Measurements from ENCODE around the gene SEMA5A.
A peak's percentile ranks its signal among the peaks of the same experiment; 100 is the strongest.

The SEMA5A gene

GRCh38 chr5:9452181-9452580, 93.7 kb downstream of the SEMA5A start:
- Histone ChIP-seq H2BK120ac (ENCODE audit: low read depth, low read length) (no peak overlapping the region), H4K8ac (ENCODE audit: low read depth, low read length) (no peak overlapping the region), H3K23ac (ENCODE audit: low read length) (no peak overlapping the region), H3K4me3 (ENCODE audit: low read length) (no peak overlapping the region), H2BK5ac (ENCODE audit: low read length) (no peak overlapping the region), H3K18ac (ENCODE audit: low read length) (no peak overlapping the region), H4K5ac (ENCODE audit: low read length) (no peak overlapping the region), H3K9ac (ENCODE audit: low read length) (no peak overlapping the region), H3K4me1 (ENCODE audit: control insufficient read depth, low read depth, low read length) (peaks cover 18% of the 10 kb centered on the region), H2BK15ac (replicated peaks; ENCODE audit: low read depth) (no peak overlapping the region), H3K79me2 (ENCODE audit: control insufficient read depth, insufficient read depth, low read length) (peaks cover 2% of the 10 kb centered on the region), H3K36me3 (ENCODE audit: control insufficient read depth, insufficient read depth, low read length) (no peaks in the 10 kb centered on the region), H3K56ac (ENCODE audit: low read length) (no peak overlapping the region), H3K4me2 (ENCODE audit: low read length) (no peak overlapping the region), H3K27ac (ENCODE audit: low read depth, low read length) (no peak overlapping the region), H3K27me3 (ENCODE audit: insufficient read depth, low read length, poor library complexity) (no peaks in the 10 kb centered on the region), H2AK5ac (ENCODE audit: low read length) (no peak overlapping the region), H3K79me1 (ENCODE audit: low read length) (peaks cover 15% of the 10 kb centered on the region), H3K4ac (ENCODE audit: low read depth, low read length) (no peak overlapping the region)
- DNase-seq, result peak; percentile 80
- no CpG with 5 or more reads among the region's 2 CpGs for WGBS (ENCODE audit: extremely low coverage, insufficient coverage, low lambda C conversion rate)

- H2AK5ac ChIP-seq (ENCODE audit: low read length), result no peak overlapping the region
- no peak overlapping the region for H3K23ac ChIP-seq (ENCODE audit: low read length)
- peaks cover 15% of the 10 kb centered on the region for H3K79me1 ChIP-seq (ENCODE audit: low read length)
- H3K9ac ChIP-seq (ENCODE audit: low read length), result no peak overlapping the region
- H3K27me3 ChIP-seq (ENCODE audit: insufficient read depth, low read length, poor library complexity), result no peaks in the 10 kb centered on the region
- no peak for DNase-seq
- peaks cover 12% of the 10 kb centered on the region for H3K4me1 ChIP-seq (ENCODE audit: control insufficient read depth, low read depth, low read length)
- H3K36me3 ChIP-seq (ENCODE audit: control insufficient read depth, insufficient read depth, low read length), result no peaks in the 10 kb centered on the region
- no peak overlapping the region for H3K4ac ChIP-seq (ENCODE audit: low read depth, low read length)
- no peak overlapping the region for H3K18ac ChIP-seq (ENCODE audit: low read length)
- no peak overlapping the region for H2BK15ac ChIP-seq (replicated peaks; ENCODE audit: low read depth)
- no peak overlapping the region for H3K27ac ChIP-seq (ENCODE audit: low read depth, low read length)
- no peak overlapping the region for H4K5ac ChIP-seq (ENCODE audit: low read length)
- H3K56ac ChIP-seq (ENCODE audit: low read length), result no peak overlapping the region
- H3K79me2 ChIP-seq (ENCODE audit: control insufficient read depth, insufficient read depth, low read length), result peaks cover 2% of the 10 kb centered on the region
- no peak overlapping the region for H2BK120ac ChIP-seq (ENCODE audit: low read depth, low read length)
- H3K4me2 ChIP-seq (ENCODE audit: low read length), result no peak overlapping the region
- no peak overlapping the region for H2BK5ac ChIP-seq (ENCODE audit: low read length)
- H3K4me3 ChIP-seq (ENCODE audit: low read length), result no peak overlapping the region
- no peak overlapping the region for H4K8ac ChIP-seq (ENCODE audit: low read depth, low read length)
- no CpG with 5 or more reads among the region's 4 CpGs for WGBS (ENCODE audit: extremely low coverage, insufficient coverage, low lambda C conversion rate)
These were observed 94.8 kb downstream of the SEMA5A start for GRCh38 chr5:9451037-9451436.

- WGBS (ENCODE audit: extremely low coverage, insufficient coverage, low lambda C conversion rate), result no CpG with 5 or more reads among the region's 2 CpGs
- no peak for DNase-seq
These were observed 98.2 kb downstream of the SEMA5A start for GRCh38 chr5:9447691-9448090.

GRCh38 chr5:9445826-9446388, 100.0 kb downstream of the SEMA5A start:
- no peak overlapping the region for H2AK5ac ChIP-seq (ENCODE audit: low read length)
- no peak for DNase-seq
- no peak overlapping the region for H2BK120ac ChIP-seq (ENCODE audit: low read depth, low read length)
- no peak overlapping the region for H3K23ac ChIP-seq (ENCODE audit: low read length)
- H3K9ac ChIP-seq (ENCODE audit: low read length), result no peak overlapping the region
- H2BK15ac ChIP-seq (replicated peaks; ENCODE audit: low read depth), result no peak overlapping the region
- no peak overlapping the region for H4K5ac ChIP-seq (ENCODE audit: low read length)
- H3K4me3 ChIP-seq (ENCODE audit: low read length), result no peak overlapping the region
- H3K18ac ChIP-seq (ENCODE audit: low read length), result no peak overlapping the region
- no peaks in the 10 kb centered on the region for H3K4me1 ChIP-seq (ENCODE audit: control insufficient read depth, low read depth, low read length)
- H3K79me1 ChIP-seq (ENCODE audit: low read length), result peaks cover 9% of the 10 kb centered on the region
- H4K8ac ChIP-seq (ENCODE audit: low read depth, low read length), result no peak overlapping the region
- no CpG with 5 or more reads among the region's 2 CpGs for WGBS (ENCODE audit: extremely low coverage, insufficient coverage, low lambda C conversion rate)
- no peaks in the 10 kb centered on the region for H3K27me3 ChIP-seq (ENCODE audit: insufficient read depth, low read length, poor library complexity)
- H3K79me2 ChIP-seq (ENCODE audit: control insufficient read depth, insufficient read depth, low read length), result no peaks in the 10 kb centered on the region
- peaks cover 2% of the 10 kb centered on the region for H3K36me3 ChIP-seq (ENCODE audit: control insufficient read depth, insufficient read depth, low read length)
- H2BK5ac ChIP-seq (ENCODE audit: low read length), result no peak overlapping the region
- H3K4me2 ChIP-seq (ENCODE audit: low read length), result no peak overlapping the region
- H3K4ac ChIP-seq (ENCODE audit: low read depth, low read length), result no peak overlapping the region
- no peak overlapping the region for H3K27ac ChIP-seq (ENCODE audit: low read depth, low read length)
- H3K56ac ChIP-seq (ENCODE audit: low read length), result no peak overlapping the region

More at GRCh38 chr5:9447691-9448090, 98.2 kb downstream of the SEMA5A start:
- H3K27ac ChIP-seq (ENCODE audit: low read depth, low read length), result no peak overlapping the region
- H4K8ac ChIP-seq (ENCODE audit: low read depth, low read length), result no peak overlapping the region
- no peak overlapping the region for H2BK15ac ChIP-seq (replicated peaks; ENCODE audit: low read depth)
- peaks cover 5% of the 10 kb centered on the region for H3K4me1 ChIP-seq (ENCODE audit: control insufficient read depth, low read depth, low read length)
- no peak overlapping the region for H3K56ac ChIP-seq (ENCODE audit: low read length)
- no peak overlapping the region for H2BK5ac ChIP-seq (ENCODE audit: low read length)
- H3K23ac ChIP-seq (ENCODE audit: low read length), result no peak overlapping the region
- no peak overlapping the region for H4K5ac ChIP-seq (ENCODE audit: low read length)
- H3K36me3 ChIP-seq (ENCODE audit: control insufficient read depth, insufficient read depth, low read length), result peaks cover 2% of the 10 kb centered on the region
- no peak overlapping the region for H2AK5ac ChIP-seq (ENCODE audit: low read length)
- H3K79me1 ChIP-seq (ENCODE audit: low read length), result peaks cover 17% of the 10 kb centered on the region
- H3K18ac ChIP-seq (ENCODE audit: low read length), result no peak overlapping the region
- no peak overlapping the region for H3K9ac ChIP-seq (ENCODE audit: low read length)
- H3K4ac ChIP-seq (ENCODE audit: low read depth, low read length), result no peak overlapping the region
- H3K4me2 ChIP-seq (ENCODE audit: low read length), result no peak overlapping the region
- no peaks in the 10 kb centered on the region for H3K27me3 ChIP-seq (ENCODE audit: insufficient read depth, low read length, poor library complexity)
- H3K79me2 ChIP-seq (ENCODE audit: control insufficient read depth, insufficient read depth, low read length), result peaks cover 2% of the 10 kb centered on the region
- H2BK120ac ChIP-seq (ENCODE audit: low read depth, low read length), result no peak overlapping the region
- H3K4me3 ChIP-seq (ENCODE audit: low read length), result no peak overlapping the region

- Histone ChIP-seq H3K79me1 (ENCODE audit: low read length) (peaks cover 10% of the 10 kb centered on the region), H2AK5ac (ENCODE audit: low read length) (no peak overlapping the region), H4K8ac (ENCODE audit: low read depth, low read length) (no peak overlapping the region), H2BK120ac (ENCODE audit: low read depth, low read length) (no peak overlapping the region), H3K4me2 (ENCODE audit: low read length) (no peak overlapping the region), H3K9ac (ENCODE audit: low read length) (no peak overlapping the region), H3K79me2 (ENCODE audit: control insufficient read depth, insufficient read depth, low read length) (no peaks in the 10 kb centered on the region), H3K27ac (ENCODE audit: low read depth, low read length) (no peak overlapping the region), H3K36me3 (ENCODE audit: control insufficient read depth, insufficient read depth, low read length) (peaks cover 2% of the 10 kb centered on the region), H3K4me1 (ENCODE audit: control insufficient read depth, low read depth, low read length) (no peaks in the 10 kb centered on the region), H3K18ac (ENCODE audit: low read length) (no peak overlapping the region), H3K56ac (ENCODE audit: low read length) (no peak overlapping the region), H2BK15ac (replicated peaks; ENCODE audit: low read depth) (no peak overlapping the region), H3K23ac (ENCODE audit: low read length) (no peak overlapping the region), H3K4me3 (ENCODE audit: low read length) (no peak overlapping the region), H3K4ac (ENCODE audit: low read depth, low read length) (no peak overlapping the region), H4K5ac (ENCODE audit: low read length) (no peak overlapping the region), H2BK5ac (ENCODE audit: low read length) (no peak overlapping the region), H3K27me3 (ENCODE audit: insufficient read depth, low read length, poor library complexity) (no peaks in the 10 kb centered on the region)
- no peak for DNase-seq
- WGBS (ENCODE audit: extremely low coverage, insufficient coverage, low lambda C conversion rate), result no CpG with 5 or more reads among the region's 3 CpGs
These were observed 101.5 kb downstream of the SEMA5A start for GRCh38 chr5:9444346-9444745.

GRCh38 chr5:9441610-9442009, 104.3 kb downstream of the SEMA5A start:
- Histone ChIP-seq H3K4me1 (ENCODE audit: control insufficient read depth, low read depth, low read length) (no peaks in the 10 kb centered on the region), H3K4ac (ENCODE audit: low read depth, low read length) (no peak overlapping the region), H2BK120ac (ENCODE audit: low read depth, low read length) (no peak overlapping the region), H3K9ac (ENCODE audit: low read length) (no peak overlapping the region), H2AK5ac (ENCODE audit: low read length) (no peak overlapping the region), H3K23ac (ENCODE audit: low read length) (no peak overlapping the region), H3K79me1 (ENCODE audit: low read length) (peaks cover 8% of the 10 kb centered on the region), H2BK15ac (replicated peaks; ENCODE audit: low read depth) (no peak overlapping the region), H3K27ac (ENCODE audit: low read depth, low read length) (no peak overlapping the region), H3K56ac (ENCODE audit: low read length) (no peak overlapping the region), H3K4me2 (ENCODE audit: low read length) (no peak overlapping the region), H3K4me3 (ENCODE audit: low read length) (no peak overlapping the region), H3K36me3 (ENCODE audit: control insufficient read depth, insufficient read depth, low read length) (peaks cover 3% of the 10 kb centered on the region), H4K5ac (ENCODE audit: low read length) (no peak overlapping the region), H3K79me2 (ENCODE audit: control insufficient read depth, insufficient read depth, low read length) (no peaks in the 10 kb centered on the region), H3K27me3 (ENCODE audit: insufficient read depth, low read length, poor library complexity) (no peaks in the 10 kb centered on the region), H3K18ac (ENCODE audit: low read length) (no peak overlapping the region), H4K8ac (ENCODE audit: low read depth, low read length) (no peak overlapping the region), H2BK5ac (ENCODE audit: low read length) (no peak overlapping the region)
- WGBS (ENCODE audit: extremely low coverage, insufficient coverage, low lambda C conversion rate), result no CpG with 5 or more reads among the region's 2 CpGs
- no peak for DNase-seq
